ENCODE results near the gene KRT75. TPM values are rescaled to one million over a fixed set of nuclear protein-coding genes. Genes with fewer than 3 reads are reported as not detected.

The KRT75 gene
- polyA plus RNA-seq, 1 donor (not counting 4 experiments of a cell fraction or from before 2014, with no cell fraction given), result 59.4 TPM

GRCh38 chr12:52433501-52434080 is 580 bp downstream of the KRT75 start:
- Histone ChIP-seq H3K4me3 (ENCODE audit: control insufficient read depth in 2 of 3, extremely low read depth in 1 of 3, insufficient read depth in 2 of 3, low read depth in 1 of 3, low read length in 3 of 3) (no peak overlapping the region), H3K4me2 (ENCODE audit: control insufficient read depth, extremely low read depth, insufficient read depth, low read depth, low read length) (no peak overlapping the region), H3K79me2 (ENCODE audit: control insufficient read depth, insufficient read depth, low read length) (peaks cover 2% of the 10 kb centered on the region), H3K9me3 (ENCODE audit: control insufficient read depth, low read depth, low read length) (no peaks in the 10 kb centered on the region), H3K27me3 (ENCODE audit: control insufficient read depth, extremely low read depth, insufficient read depth, low read length) (no peaks in the 10 kb centered on the region), H3K9me1 (ENCODE audit: control insufficient read depth, extremely low read depth, insufficient read depth, low read length) (no peaks in the 10 kb centered on the region), H3K4me1 (ENCODE audit: control insufficient read depth, extremely low read depth, insufficient read depth, low read length) (peaks cover 46% of the 10 kb centered on the region), H3K9ac (ENCODE audit: control insufficient read depth, extremely low read depth, insufficient read depth, low read length) (no peak overlapping the region), H4K20me1 (ENCODE audit: control insufficient read depth, extremely low read depth, insufficient read depth, low read length) (no peaks in the 10 kb centered on the region), H2AFZ (ENCODE audit: control insufficient read depth, low read length) (no peak overlapping the region), H3K27ac (ENCODE audit: control insufficient read depth, insufficient read depth, low read length) (no peak overlapping the region), H3K36me3 (ENCODE audit: control insufficient read depth in 2 of 2, extremely low read depth in 1 of 2, insufficient read depth in 2 of 2, low read length in 2 of 2) (peaks cover 0 to 3% of the 10 kb centered on the region in 2 experiments)
- FAIRE-seq, result no peak
- no peak for DNase-seq (ENCODE audit: low read depth, low spot score)
- dilution Hi-C loops (cut with MboI; ENCODE audit: extremely low pct_ligation_motif_present, low sequenced_read_pairs), result no loop called here
- TF ChIP-seq CTCF (optimal IDR thresholded peaks at IDR 0.05 in 1 of 3, IDR thresholded peaks at IDR 0.05 in 1 of 3, conservative IDR thresholded peaks at IDR 0.05 in 1 of 3; ENCODE audit: extremely low read depth in 1 of 3, insufficient read depth in 2 of 3, low read length in 3 of 3) (no peak), EZH2 (IDR thresholded peaks at IDR 0.05; ENCODE audit: low read length) (no peak)

- Histone ChIP-seq H3K36me3 (ENCODE audit: control insufficient read depth in 2 of 2, extremely low read depth in 1 of 2, insufficient read depth in 2 of 2, low read length in 2 of 2) (peaks cover 0 to 3% of the 10 kb centered on the region in 2 experiments), H3K27ac (ENCODE audit: control insufficient read depth, insufficient read depth, low read length) (no peak overlapping the region), H3K79me2 (ENCODE audit: control insufficient read depth, insufficient read depth, low read length) (peaks cover 2% of the 10 kb centered on the region), H3K9ac (ENCODE audit: control insufficient read depth, extremely low read depth, insufficient read depth, low read length) (no peak overlapping the region), H3K4me1 (ENCODE audit: control insufficient read depth, extremely low read depth, insufficient read depth, low read length) (peaks cover 38% of the 10 kb centered on the region), H3K9me3 (ENCODE audit: control insufficient read depth, low read depth, low read length) (no peaks in the 10 kb centered on the region), H3K4me3 (ENCODE audit: control insufficient read depth in 2 of 3, extremely low read depth in 1 of 3, insufficient read depth in 2 of 3, low read depth in 1 of 3, low read length in 3 of 3) (no peak overlapping the region), H3K9me1 (ENCODE audit: control insufficient read depth, extremely low read depth, insufficient read depth, low read length) (no peaks in the 10 kb centered on the region), H3K4me2 (ENCODE audit: control insufficient read depth, extremely low read depth, insufficient read depth, low read depth, low read length) (no peak overlapping the region), H4K20me1 (ENCODE audit: control insufficient read depth, extremely low read depth, insufficient read depth, low read length) (no peaks in the 10 kb centered on the region), H3K27me3 (ENCODE audit: control insufficient read depth, extremely low read depth, insufficient read depth, low read length) (no peaks in the 10 kb centered on the region), H2AFZ (ENCODE audit: control insufficient read depth, low read length) (no peak overlapping the region)
- peak; percentile 17 for FAIRE-seq
- TF ChIP-seq CTCF (optimal IDR thresholded peaks at IDR 0.05 in 1 of 3, IDR thresholded peaks at IDR 0.05 in 1 of 3, conservative IDR thresholded peaks at IDR 0.05 in 1 of 3; ENCODE audit: extremely low read depth in 1 of 3, insufficient read depth in 2 of 3, low read length in 3 of 3) (no peak), EZH2 (IDR thresholded peaks at IDR 0.05; ENCODE audit: low read length) (no peak)
- dilution Hi-C loops (cut with MboI; ENCODE audit: extremely low pct_ligation_motif_present, low sequenced_read_pairs), result no loop called here
- DNase-seq (ENCODE audit: low read depth, low spot score), result no peak
Observed at GRCh38 chr12:52432559-52433207, 1.5 kb downstream of the KRT75 start.
